DOHH2 (cell line): ENCODE measurements around the gene MSLN.

Experiments
- EZH2phosphoT487 ChIP-seq: fragments of 200-600 bp; sonication (generic); IDR thresholded peaks from 2 replicates; pipeline ENCODE4 v1.6.1; 2017; ENCODE audit warnings: borderline replicate concordance, mild to moderate bottlenecking, antibody characterized with exemption, low read length, moderate library complexity, mixed read lengths
- TF ChIP-seq, protein P1 (sequence below): fragments of 200-600 bp; sonication (generic); IDR thresholded peaks from one replicate; pipeline ENCODE4 v1.5.1; 2014; ENCODE audit warnings: antibody characterized with exemption, mild to moderate bottlenecking, low read depth, low read length; ENCODE audit not compliant: poor library complexity, severe bottlenecking

DNA sequence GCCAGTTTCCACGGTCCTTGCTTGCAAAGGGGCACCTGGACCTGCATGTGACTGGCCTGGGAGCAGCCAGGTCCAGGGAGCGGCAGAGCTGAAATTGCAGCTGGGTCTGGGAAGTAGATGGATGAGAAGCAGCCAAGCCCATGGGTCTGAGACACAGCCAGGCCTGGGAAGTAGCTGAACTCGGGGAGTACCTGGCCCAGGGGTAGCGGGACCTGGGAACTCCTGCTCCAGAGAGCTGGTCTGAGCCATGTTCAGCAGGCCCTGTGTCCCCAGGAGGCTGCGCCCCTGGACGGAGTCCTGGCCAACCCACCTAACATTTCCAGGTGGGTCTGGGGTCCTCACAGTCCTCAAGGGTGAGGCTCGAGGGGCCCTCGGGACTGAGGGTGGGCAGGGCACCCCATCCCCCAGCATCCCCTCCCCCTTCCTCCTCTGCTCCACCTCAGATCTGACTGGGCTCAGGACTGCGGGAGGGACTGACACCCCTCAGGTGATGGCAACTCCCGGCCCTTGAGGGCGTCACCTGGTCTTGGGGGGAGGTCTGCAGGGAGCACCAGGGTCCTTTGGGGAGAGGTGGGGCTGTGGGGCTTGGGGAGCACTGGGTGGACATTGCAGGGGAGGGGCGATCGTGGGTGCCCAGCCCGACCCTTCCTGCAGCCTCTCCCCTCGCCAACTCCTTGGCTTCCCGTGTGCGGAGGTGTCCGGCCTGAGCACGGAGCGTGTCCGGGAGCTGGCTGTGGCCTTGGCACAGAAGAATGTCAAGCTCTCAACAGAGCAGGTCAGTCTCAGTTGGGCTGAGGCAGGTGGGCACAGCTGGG lies 3.0 kb downstream of the MSLN start:
- TF ChIP-seq, protein P1, sequence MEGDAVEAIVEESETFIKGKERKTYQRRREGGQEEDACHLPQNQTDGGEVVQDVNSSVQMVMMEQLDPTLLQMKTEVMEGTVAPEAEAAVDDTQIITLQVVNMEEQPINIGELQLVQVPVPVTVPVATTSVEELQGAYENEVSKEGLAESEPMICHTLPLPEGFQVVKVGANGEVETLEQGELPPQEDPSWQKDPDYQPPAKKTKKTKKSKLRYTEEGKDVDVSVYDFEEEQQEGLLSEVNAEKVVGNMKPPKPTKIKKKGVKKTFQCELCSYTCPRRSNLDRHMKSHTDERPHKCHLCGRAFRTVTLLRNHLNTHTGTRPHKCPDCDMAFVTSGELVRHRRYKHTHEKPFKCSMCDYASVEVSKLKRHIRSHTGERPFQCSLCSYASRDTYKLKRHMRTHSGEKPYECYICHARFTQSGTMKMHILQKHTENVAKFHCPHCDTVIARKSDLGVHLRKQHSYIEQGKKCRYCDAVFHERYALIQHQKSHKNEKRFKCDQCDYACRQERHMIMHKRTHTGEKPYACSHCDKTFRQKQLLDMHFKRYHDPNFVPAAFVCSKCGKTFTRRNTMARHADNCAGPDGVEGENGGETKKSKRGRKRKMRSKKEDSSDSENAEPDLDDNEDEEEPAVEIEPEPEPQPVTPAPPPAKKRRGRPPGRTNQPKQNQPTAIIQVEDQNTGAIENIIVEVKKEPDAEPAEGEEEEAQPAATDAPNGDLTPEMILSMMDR, result no peak
- TF ChIP-seq EZH2phosphoT487, result no peak
